Nephron progenitor cell (in vitro differentiated cells): ENCODE data around the gene LMX1B.
A peak's percentile ranks its signal among the peaks of the same experiment; 100 is the strongest.

Source experiments
- DNase-seq: peaks from one replicate; pipeline ENCODE4 v3.0.0; 2021
- H3K27ac Mint-ChIP-seq: 2 replicates; pipeline ENCODE4 v1.8.0; 2021; ENCODE audit warnings: mild to moderate bottlenecking, moderate library complexity, mixed read lengths
- H3K27me3 Mint-ChIP-seq: 2 replicates; pipeline ENCODE4 v1.8.0; 2021; ENCODE audit warnings: mild to moderate bottlenecking, low read depth, mixed read lengths; ENCODE audit not compliant: poor library complexity
- H3K36me3 Mint-ChIP-seq: 2 replicates; pipeline ENCODE4 v1.8.0; 2021; ENCODE audit warnings: low read depth, mixed read lengths
- H3K4me1 Mint-ChIP-seq: 2 replicates; pipeline ENCODE4 v1.8.0; 2021; ENCODE audit warnings: mixed read lengths
- H3K4me3 Mint-ChIP-seq: 2 replicates; pipeline ENCODE4 v1.8.0; 2021; ENCODE audit warnings: mild to moderate bottlenecking, moderate library complexity, mixed read lengths
- H3K9me3 Mint-ChIP-seq: 2 replicates; pipeline ENCODE4 v1.8.0; 2021; ENCODE audit warnings: mild to moderate bottlenecking, moderate library complexity, mixed read lengths
- TF ChIP-seq, protein P1 (sequence below): fragments of 200-600 bp; sonication (generic); IDR thresholded peaks from 2 replicates; pipeline ENCODE4 v1.5.0; 2021; ENCODE audit warnings: antibody characterized with exemption

The LMX1B gene

DNA sequence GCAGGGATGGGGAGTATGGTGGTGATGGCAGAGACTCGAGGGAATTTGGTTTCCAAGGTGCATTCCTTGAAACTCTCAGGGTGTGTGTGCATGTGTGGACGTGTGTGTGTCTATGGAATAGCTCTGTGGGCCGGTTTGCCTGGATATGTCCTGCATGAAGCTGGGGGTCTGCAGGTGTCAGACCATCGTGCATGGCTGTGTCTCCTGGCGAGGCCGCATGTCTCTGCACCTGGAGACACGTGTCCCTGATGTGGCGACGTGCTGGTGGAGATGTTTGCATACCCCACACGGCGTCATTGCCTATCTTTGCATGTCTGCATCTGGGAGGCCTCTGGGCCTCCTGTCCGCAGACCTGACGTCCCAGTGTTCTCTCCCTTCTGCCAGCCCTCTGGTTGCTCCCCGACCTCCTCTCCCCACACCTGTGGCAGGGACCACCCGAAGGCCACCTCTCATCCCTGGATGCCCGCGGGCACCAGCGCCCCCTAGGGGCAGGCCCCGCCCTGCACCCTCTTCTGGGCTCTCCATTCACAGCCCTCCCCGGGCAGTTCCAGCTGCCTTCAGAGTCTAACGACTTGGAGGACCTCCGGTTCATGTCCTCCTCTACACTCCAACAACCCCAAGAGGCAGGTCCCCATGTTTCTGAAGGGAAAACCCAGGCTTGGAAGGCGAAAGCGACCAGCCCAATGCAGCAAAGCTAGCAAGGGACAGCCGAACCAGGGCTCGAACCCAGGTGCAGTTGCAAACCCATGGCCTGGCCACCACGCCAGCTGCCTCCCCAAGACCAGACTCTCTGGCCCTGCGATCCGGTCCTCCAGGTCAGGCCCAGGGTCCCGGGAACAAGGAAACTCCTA, 88.6 kb downstream of the LMX1B start:
- H3K36me3 Mint-ChIP-seq: peaks cover 5% of the 10 kb centered on the region
- peak; percentile 69 for DNase-seq
- peaks cover 74% of the 10 kb centered on the region for H3K27me3 Mint-ChIP-seq
- H3K4me1 Mint-ChIP-seq: peaks cover 67% of the 10 kb centered on the region
- no peaks in the 10 kb centered on the region for H3K9me3 Mint-ChIP-seq
- H3K27ac Mint-ChIP-seq: no peak overlapping the region
- TF ChIP-seq, protein P1, sequence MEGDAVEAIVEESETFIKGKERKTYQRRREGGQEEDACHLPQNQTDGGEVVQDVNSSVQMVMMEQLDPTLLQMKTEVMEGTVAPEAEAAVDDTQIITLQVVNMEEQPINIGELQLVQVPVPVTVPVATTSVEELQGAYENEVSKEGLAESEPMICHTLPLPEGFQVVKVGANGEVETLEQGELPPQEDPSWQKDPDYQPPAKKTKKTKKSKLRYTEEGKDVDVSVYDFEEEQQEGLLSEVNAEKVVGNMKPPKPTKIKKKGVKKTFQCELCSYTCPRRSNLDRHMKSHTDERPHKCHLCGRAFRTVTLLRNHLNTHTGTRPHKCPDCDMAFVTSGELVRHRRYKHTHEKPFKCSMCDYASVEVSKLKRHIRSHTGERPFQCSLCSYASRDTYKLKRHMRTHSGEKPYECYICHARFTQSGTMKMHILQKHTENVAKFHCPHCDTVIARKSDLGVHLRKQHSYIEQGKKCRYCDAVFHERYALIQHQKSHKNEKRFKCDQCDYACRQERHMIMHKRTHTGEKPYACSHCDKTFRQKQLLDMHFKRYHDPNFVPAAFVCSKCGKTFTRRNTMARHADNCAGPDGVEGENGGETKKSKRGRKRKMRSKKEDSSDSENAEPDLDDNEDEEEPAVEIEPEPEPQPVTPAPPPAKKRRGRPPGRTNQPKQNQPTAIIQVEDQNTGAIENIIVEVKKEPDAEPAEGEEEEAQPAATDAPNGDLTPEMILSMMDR: peak; percentile 82
- H3K4me3 Mint-ChIP-seq: no peak overlapping the region

DNA sequence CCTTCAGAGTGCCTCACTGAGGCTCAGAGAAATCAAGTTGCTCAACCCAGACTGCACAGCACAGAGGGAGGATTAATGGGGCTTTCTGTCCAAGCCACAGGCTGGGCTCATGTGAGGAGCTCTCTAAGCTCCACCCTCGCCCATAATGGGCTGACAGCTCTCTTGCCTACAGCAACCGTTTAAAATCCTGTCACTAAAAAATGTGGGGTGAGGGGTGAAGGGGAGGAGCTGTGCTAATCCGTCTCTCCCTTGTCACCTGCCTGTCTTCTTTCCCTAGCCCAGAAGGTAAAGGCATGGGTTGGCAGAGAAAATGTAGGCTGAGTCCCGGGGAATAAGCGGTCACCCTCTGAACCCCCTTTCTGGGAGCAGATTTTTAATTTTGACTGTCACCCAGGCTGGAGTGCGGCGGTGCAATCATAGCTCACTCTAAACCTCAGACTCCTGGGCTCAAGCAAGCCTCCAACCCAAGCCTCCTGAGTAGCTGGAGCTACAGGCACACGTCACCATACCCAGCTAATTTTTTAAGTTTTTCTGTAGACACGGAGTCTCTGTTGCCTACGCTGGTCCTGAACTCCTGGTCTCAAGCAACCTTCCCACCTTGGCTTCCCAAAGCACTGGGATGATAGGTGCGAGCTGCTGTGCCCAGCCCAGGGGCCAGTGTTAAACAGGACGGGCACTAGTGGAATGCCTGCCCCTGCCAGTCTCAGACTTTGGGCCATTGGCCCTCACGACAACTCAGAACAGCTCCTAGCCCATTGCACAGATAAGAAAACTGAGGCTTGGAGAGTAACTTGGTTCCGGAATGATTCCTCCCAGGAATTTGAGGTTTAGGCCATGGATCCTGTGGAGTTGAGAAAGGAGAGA, 89.5 kb downstream of the LMX1B start:
- Mint-ChIP-seq H3K9me3 (no peaks in the 10 kb centered on the region), H3K4me1 (peaks cover 64% of the 10 kb centered on the region), H3K27me3 (peaks cover 79% of the 10 kb centered on the region), H3K36me3 (peaks cover 2% of the 10 kb centered on the region), H3K4me3 (no peak overlapping the region), H3K27ac (no peak overlapping the region)
- no peak for DNase-seq
- TF ChIP-seq, protein P1: no peak

DNA sequence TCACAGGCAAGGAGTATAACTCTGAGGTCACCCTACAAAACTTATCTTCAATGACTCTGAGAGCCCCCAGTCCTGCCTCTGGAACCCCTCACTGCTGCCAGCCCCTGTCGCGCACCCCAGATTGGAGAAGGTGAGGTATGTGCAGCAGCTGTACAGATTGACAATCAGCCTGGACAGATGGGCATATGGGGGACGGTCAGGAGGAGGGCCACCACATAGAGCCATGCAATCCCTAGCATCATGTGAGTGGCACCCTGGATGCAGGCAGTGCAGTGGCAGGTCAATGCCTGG, 90.1 kb downstream of the LMX1B start:
- H3K27me3 Mint-ChIP-seq: peaks cover 80% of the 10 kb centered on the region

DNA sequence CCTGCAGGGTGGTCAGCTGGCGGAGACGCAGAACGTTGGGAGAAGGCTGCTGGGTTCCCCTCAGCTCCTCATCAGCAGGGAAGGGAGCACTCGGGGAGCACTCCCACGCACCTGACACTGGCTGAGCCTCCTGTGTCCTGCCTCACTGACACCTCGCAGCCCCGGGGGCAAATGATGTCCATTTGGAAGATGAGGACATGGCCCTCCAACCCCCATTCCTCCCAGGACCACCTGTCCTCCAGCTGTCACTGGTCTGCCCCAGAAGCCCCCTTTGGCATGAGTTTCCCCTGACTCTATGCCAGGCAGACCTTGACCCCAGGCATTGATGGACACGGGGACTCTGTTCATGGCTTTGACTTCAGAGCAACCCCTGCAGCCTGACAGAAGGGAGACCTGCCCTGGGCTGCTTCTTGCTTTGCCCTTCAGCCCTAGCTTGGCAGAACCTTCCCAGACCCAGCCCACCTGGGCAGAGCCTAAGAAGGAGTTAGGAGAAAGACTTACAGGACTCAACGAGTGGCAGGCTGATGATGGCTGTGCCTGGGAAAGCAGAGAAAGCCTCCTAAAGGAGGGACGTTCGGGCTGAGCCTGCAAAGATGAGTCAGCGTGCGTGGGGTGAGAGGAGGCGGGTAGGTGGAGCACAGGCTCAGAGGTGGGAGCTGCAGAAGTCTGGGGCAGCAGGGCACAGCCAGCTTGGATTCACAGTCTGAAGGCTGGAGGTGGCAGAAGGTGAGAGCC, 90.6 kb downstream of the LMX1B start:
- Mint-ChIP-seq H3K36me3 (no peaks in the 10 kb centered on the region), H3K27me3 (peaks cover 83% of the 10 kb centered on the region), H3K27ac (no peak overlapping the region), H3K4me1 (peaks cover 58% of the 10 kb centered on the region), H3K4me3 (peak overlapping the region; percentile 33), H3K9me3 (no peaks in the 10 kb centered on the region)
- TF ChIP-seq, protein P1: no peak
- DNase-seq: no peak

More for the DNA sequence above, 90.1 kb downstream of the LMX1B start:
- Mint-ChIP-seq H3K9me3 (no peaks in the 10 kb centered on the region), H3K36me3 (no peaks in the 10 kb centered on the region), H3K4me3 (no peak overlapping the region), H3K27ac (no peak overlapping the region), H3K4me1 (peaks cover 60% of the 10 kb centered on the region)
- no peak for DNase-seq
- TF ChIP-seq, protein P1: no peak

DNA sequence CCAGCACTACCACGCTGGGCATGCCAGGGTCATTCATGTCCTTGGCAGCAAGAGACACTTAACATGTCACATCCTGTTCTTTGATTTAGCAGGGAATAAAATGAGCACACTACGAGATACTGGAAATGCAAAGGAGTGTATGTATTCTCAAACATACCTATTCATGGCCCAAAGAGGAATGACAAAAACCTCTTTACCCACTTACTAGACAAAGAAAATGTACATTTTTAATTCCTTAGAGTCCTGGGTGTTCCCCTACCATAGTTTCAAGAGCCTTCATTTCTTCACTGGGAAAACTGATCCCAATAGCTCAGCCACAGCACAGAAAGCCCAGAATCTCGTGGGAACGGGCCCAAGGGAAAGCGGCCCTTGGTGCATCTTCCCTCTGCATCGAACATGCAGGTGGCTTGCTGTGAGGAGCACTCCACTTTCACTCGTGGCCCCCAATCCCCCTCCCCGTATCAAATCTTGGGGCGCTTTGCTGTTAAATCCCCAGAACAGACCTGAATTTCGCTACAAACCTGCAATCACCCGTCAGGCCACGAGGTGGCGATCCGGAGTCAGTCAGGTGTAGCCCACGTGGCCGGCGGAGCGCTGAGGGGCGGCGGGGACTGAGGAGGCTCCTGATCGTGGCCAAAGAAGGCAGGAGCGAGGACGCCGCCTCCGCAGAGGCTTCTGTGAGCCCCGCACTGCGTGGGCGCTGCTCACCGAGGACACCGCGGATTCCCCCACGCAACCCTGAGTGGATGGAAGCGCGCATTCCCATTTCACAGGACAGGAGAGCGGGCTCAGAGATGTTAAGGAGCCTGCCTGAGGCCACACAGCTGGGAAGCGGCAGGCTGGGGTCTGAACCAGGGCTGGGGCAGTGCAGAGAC, 91.4 kb downstream of the LMX1B start:
- peak; percentile 94 for DNase-seq
- peaks cover 90% of the 10 kb centered on the region for H3K27me3 Mint-ChIP-seq
- no peak overlapping the region for H3K27ac Mint-ChIP-seq
- H3K4me1 Mint-ChIP-seq: peaks cover 52% of the 10 kb centered on the region
- TF ChIP-seq, protein P1: peak; percentile 83
- no peaks in the 10 kb centered on the region for H3K9me3 Mint-ChIP-seq
- peak overlapping the region; percentile 33 for H3K4me3 Mint-ChIP-seq
- no peaks in the 10 kb centered on the region for H3K36me3 Mint-ChIP-seq
